Neural cell (in vitro differentiated cells): ENCODE measurements around the gene SPRYD3. TPM values are rescaled to one million over a fixed set of nuclear protein-coding genes. Genes with fewer than 3 reads are reported as not detected.

Experiments used
- H2AFZ ChIP-seq: fragments of 200-600, 300-800 bp; sonication (generic), shearing (Covaris generic); 2 replicates; pipeline ENCODE4 v1.6.0; 2014; ENCODE audit warnings: low read depth, mild to moderate bottlenecking, antibody characterized with exemption, low read length, moderate library complexity
- H3F3A ChIP-seq: fragments of 200-600 bp; shearing (Covaris generic); 2 replicates; pipeline ENCODE4 v1.6.1; 2016; ENCODE audit warnings: mild to moderate bottlenecking, moderate library complexity, mixed read lengths, antibody characterized with exemption, low read length; ENCODE audit not compliant: insufficient read depth, poor library complexity, severe bottlenecking
- H3K27ac ChIP-seq: fragments of 200-600, 300-800 bp; sonication (generic), shearing (Covaris generic); 2 replicates; pipeline ENCODE4 v1.5.1; 2014; ENCODE audit warnings: mild to moderate bottlenecking, low read length, moderate library complexity
- H3K27me3 ChIP-seq: fragments of 300-800, 200-600 bp; sonication (generic), shearing (Covaris generic); 2 replicates; pipeline ENCODE4 v1.6.0; 2014; ENCODE audit warnings: mild to moderate bottlenecking, low read depth, low read length, moderate library complexity; ENCODE audit not compliant: insufficient read depth
- H3K36me3 ChIP-seq: fragments of 300-800, 200-600 bp; sonication (generic), shearing (Covaris generic); 2 replicates; pipeline ENCODE4 v1.5.1; 2014; ENCODE audit warnings: mild to moderate bottlenecking, antibody characterized with exemption, low read length, moderate library complexity; ENCODE audit not compliant: insufficient read depth
- H3K4me2 ChIP-seq: fragments of 300-800, 200-600 bp; sonication (generic), shearing (Covaris generic); 2 replicates; pipeline ENCODE4 v1.6.0; 2014; ENCODE audit warnings: mild to moderate bottlenecking, low read length
- H3K4me3 ChIP-seq: fragments of 300-800, 200-600 bp; sonication (generic), shearing (Covaris generic); 2 replicates; pipeline ENCODE4 v1.5.1; 2014; ENCODE audit warnings: mild to moderate bottlenecking, low read length, moderate library complexity
- H3K79me2 ChIP-seq: fragments of 200-600 bp; shearing (Covaris generic); replicated peaks from 2 replicates; pipeline ENCODE4 v1.6.0; 2014; ENCODE audit warnings: mild to moderate bottlenecking, low read length, moderate library complexity; ENCODE audit not compliant: insufficient read depth
- H3K9ac ChIP-seq: fragments of 300-800, 200-600 bp; sonication (generic), shearing (Covaris generic); 2 replicates; pipeline ENCODE4 v1.6.1; 2016; ENCODE audit warnings: mild to moderate bottlenecking, low read length, mixed read lengths
- H3K9me2 ChIP-seq: fragments of 200-600 bp; shearing (Covaris generic); 2 replicates; pipeline ENCODE4 v1.6.1; 2016; ENCODE audit warnings: mild to moderate bottlenecking, low read length, mixed read lengths; ENCODE audit not compliant: insufficient read depth
- H3K9me3 ChIP-seq: fragments of 200-600, 300-800 bp; sonication (generic), shearing (Covaris generic); 2 replicates; pipeline ENCODE4 v1.6.1; 2016; ENCODE audit warnings: mild to moderate bottlenecking, mixed run types, low read length, moderate library complexity, mixed read lengths
- H4K20me1 ChIP-seq: fragments of 200-600 bp; shearing (Covaris generic); 2 replicates; pipeline ENCODE4 v1.6.1; 2016; ENCODE audit warnings: mild to moderate bottlenecking, mixed run types; ENCODE audit not compliant: insufficient read depth
- CTCF ChIP-seq: fragments of 450-650 bp; IDR thresholded peaks from 2 replicates; pipeline ENCODE4 v1.5.1; 2014; ENCODE audit warnings: antibody characterized with exemption, mild to moderate bottlenecking, moderate library complexity; ENCODE audit not compliant: poor library complexity, severe bottlenecking
- EP300 ChIP-seq: fragments of 450-650 bp; conservative IDR thresholded peaks from 2 replicates; pipeline ENCODE4 v1.6.1; 2014; ENCODE audit warnings: antibody characterized with exemption, mild to moderate bottlenecking, moderate library complexity; ENCODE audit not compliant: poor library complexity, severe bottlenecking
- EZH2 ChIP-seq: fragments of 200-600, 300-800 bp; shearing (Covaris generic), sonication (generic); IDR thresholded peaks from 2 replicates; pipeline ENCODE4 v1.6.1; 2014; ENCODE audit warnings: antibody characterized with exemption, low read length, borderline replicate concordance, mild to moderate bottlenecking; ENCODE audit not compliant: insufficient read depth, poor library complexity, severe bottlenecking
- MXI1 ChIP-seq: fragments of 450-650 bp; conservative IDR thresholded peaks from 2 replicates; pipeline ENCODE4 v1.6.1; 2014; ENCODE audit warnings: antibody characterized with exemption, mild to moderate bottlenecking; ENCODE audit not compliant: poor library complexity, severe bottlenecking
- POLR2AphosphoS5 ChIP-seq: IDR thresholded peaks from 2 replicates; pipeline ENCODE4 v1.6.1; 2012
- RAD21 ChIP-seq: fragments of 450-650 bp; conservative IDR thresholded peaks from 2 replicates; pipeline ENCODE4 v1.6.1; 2014; ENCODE audit warnings: antibody characterized with exemption, mild to moderate bottlenecking, moderate library complexity
- REST ChIP-seq: IDR thresholded peaks from 2 replicates; pipeline ENCODE4 v1.6.1; 2012; ENCODE audit warnings: borderline replicate concordance
- SMC3 ChIP-seq: fragments of 450-650 bp; conservative IDR thresholded peaks from 2 replicates; pipeline ENCODE4 v1.6.1; 2014; ENCODE audit warnings: antibody characterized with exemption, mild to moderate bottlenecking, moderate library complexity; ENCODE audit not compliant: poor library complexity
- polyA plus RNA-seq: library from polyadenylated mRNA; depleted of rRNA; stranded (reverse); fragments of >200 nt; gene quantifications from 2 replicates; pipeline ENCODE4 v1.2.3, GENCODE V29; 2014

SPRYD3 gene
- polyA plus RNA-seq, 1 donor from 2014 or later = 20.8 TPM

GRCh38 chr12:53054112-53054878, 24.9 kb downstream of the SPRYD3 start:
- peak overlapping the region; percentile 73 for H2AFZ ChIP-seq

GRCh38 chr12:53053218-53054111, 25.7 kb downstream of the SPRYD3 start:
- Histone ChIP-seq H3K36me3 (no peaks in the 10 kb centered on the region), H3K4me3 (peak overlapping the region; percentile 74), H3K4me2 (peak overlapping the region; percentile 63), H3K9me3 (no peaks in the 10 kb centered on the region), H3K79me2 (no peaks in the 10 kb centered on the region), H2AFZ (no peak overlapping the region), H3K27me3 (no peaks in the 10 kb centered on the region), H3K27ac (peak overlapping the region; percentile 53), H4K20me1 (no peaks in the 10 kb centered on the region), H3K9me2 (no peaks in the 10 kb centered on the region), H3F3A (no peaks in the 10 kb centered on the region), H3K9ac (peak overlapping the region; percentile 66)
- TF ChIP-seq POLR2AphosphoS5 (no peak), EZH2 (no peak), REST (no peak), EP300 (no peak), CTCF (peak; percentile 60), MXI1 (no peak)

More at GRCh38 chr12:53054112-53054878, 24.9 kb downstream of the SPRYD3 start:
- Histone ChIP-seq H3K36me3 (no peaks in the 10 kb centered on the region), H3K79me2 (no peaks in the 10 kb centered on the region), H3K27ac (peak overlapping the region; percentile 53), H3K4me2 (peak overlapping the region; percentile 63), H3F3A (no peaks in the 10 kb centered on the region), H3K9me2 (no peaks in the 10 kb centered on the region), H4K20me1 (no peaks in the 10 kb centered on the region), H3K4me3 (peak overlapping the region; percentile 74), H3K9ac (peak overlapping the region; percentile 66), H3K27me3 (no peaks in the 10 kb centered on the region), H3K9me3 (no peaks in the 10 kb centered on the region)
- TF ChIP-seq REST (peak; percentile 48), POLR2AphosphoS5 (peak; percentile 77), RAD21 (no peak), MXI1 (peak; percentile 98), SMC3 (no peak), EP300 (no peak)
